K562 (cell line): Measurements from ENCODE around the gene SLC26A2. TPM values are rescaled to one million over a fixed set of nuclear protein-coding genes. Genes with fewer than 3 reads are reported as not detected.

Experiments used
- ATAC-seq: fragments of 200-7000 bp; cut with Tn5 transposase; 3 replicates; pipeline ENCODE4 v1.9.1; 2020; ENCODE audit warnings: moderate library complexity
- BruUV-seq: library from RNA; stranded (reverse); fragments of 400-500 nt; replicated peaks from 2 replicates; lab custom pipeline; 2021; lab: Mats Ljungman, UMichigan
- CTCF ChIA-PET: fragments of 300-600 bp; formaldehyde crosslinking; extraction: SDS; loops from one replicate; lab custom pipeline; 2021; ENCODE audit warnings: low intra/inter-chr PET ratio; lab: Yijun Ruan, JAX
- POLR2A ChIA-PET: fragments of 300-600, 350-650 bp; sonication (Branson Sonifier 250); formaldehyde crosslinking; extraction: SDS; loops from one replicate; lab custom pipeline; 2021; ENCODE audit warnings: antibody characterized with exemption, inconsistent platforms; lab: Yijun Ruan, JAX
- DNase-seq, 4 experiments: peaks; one replicate each; pipeline versions ENCODE4 v3.0.0 to v3.0.0-alpha.2; 2011 to 2018; ENCODE audit warnings: low spot score in 3 of 4, mixed read lengths in 3 of 4; ENCODE audit errors: extremely low read depth in 1 of 4
- FAIRE-seq: peaks from 2 replicates; lab custom pipeline; 2011; peaks lifted over from hg19 to GRCh38; lab: Jason Lieb, UNC
- H2AFZ ChIP-seq: 2 replicates; pipeline ENCODE4 v1.6.0; 2011; ENCODE audit warnings: low read depth, low read length, control low read depth, inconsistent platforms
- H3K27ac ChIP-seq: fragments of 200-600 bp; 3 replicates; pipeline ENCODE4 v1.8.0; 2011; ENCODE audit warnings: low read depth, mild to moderate bottlenecking, control low read depth, inconsistent platforms, low read length, moderate library complexity, mixed read lengths; ENCODE audit errors: extremely low read depth
- H3K27me3 ChIP-seq, 2 experiments: fragments of 300-600 bp in 1 of 2; 2 replicates in 1 of 2; 3 replicates in 1 of 2; pipeline versions ENCODE4 v1.6.0 to v1.8.0; 2011; ENCODE audit warnings: inconsistent platforms in 2 of 2, low read length in 2 of 2, mild to moderate bottlenecking in 1 of 2, mixed read lengths in 1 of 2, moderate library complexity in 1 of 2; ENCODE audit not compliant: control insufficient read depth in 2 of 2, insufficient read depth in 2 of 2
- H3K36me3 ChIP-seq: fragments of 300-600 bp; 3 replicates; pipeline ENCODE4 v1.8.0; 2011; ENCODE audit warnings: mild to moderate bottlenecking, low read length, inconsistent platforms; ENCODE audit not compliant: control insufficient read depth, insufficient read depth
- H3K4me1 ChIP-seq, 2 experiments: fragments of 200-600 bp in 1 of 2; replicated peaks in 1 of 2; 2 replicates in 1 of 2; 3 replicates in 1 of 2; pipeline versions ENCODE4 v1.5.1 to v1.8.0; 2011; ENCODE audit warnings: inconsistent platforms in 2 of 2, low read length in 2 of 2, mild to moderate bottlenecking in 1 of 2, mixed read lengths in 1 of 2, moderate library complexity in 1 of 2; ENCODE audit not compliant: control insufficient read depth in 2 of 2, insufficient read depth in 2 of 2
- H3K4me2 ChIP-seq: 2 replicates; pipeline ENCODE4 v1.6.1; 2011; ENCODE audit warnings: low read length, control low read depth, inconsistent platforms, mixed read lengths; ENCODE audit not compliant: insufficient read depth
- H3K4me3 ChIP-seq: fragments of 200-600 bp; sonication (generic), shearing (Covaris generic); 2 replicates; pipeline ENCODE4 v1.5.1; 2016; ENCODE audit warnings: control low read depth, inconsistent platforms
- H3K79me2 ChIP-seq: fragments of 200-600 bp; 3 replicates; pipeline ENCODE4 v1.8.0; 2011; ENCODE audit warnings: low read length, inconsistent platforms; ENCODE audit not compliant: control insufficient read depth, insufficient read depth
- H3K9ac ChIP-seq, 2 experiments: 2 replicates each; pipeline versions ENCODE4 v1.6.0 to v1.6.1; 2011; ENCODE audit warnings: low read depth in 2 of 2, low read length in 2 of 2, control low read depth in 1 of 2, inconsistent platforms in 1 of 2, mild to moderate bottlenecking in 1 of 2, mixed read lengths in 1 of 2; ENCODE audit not compliant: insufficient read depth in 1 of 2
- H3K9me1 ChIP-seq: one replicate; pipeline ENCODE4 v1.6.0; 2011; ENCODE audit warnings: inconsistent platforms, mild to moderate bottlenecking, low read length, moderate library complexity; ENCODE audit not compliant: control insufficient read depth, insufficient read depth
- H3K9me3 ChIP-seq: replicated peaks from 2 replicates; pipeline ENCODE4 v1.5.1; 2011; ENCODE audit warnings: low read depth, low read length, inconsistent platforms; ENCODE audit not compliant: control insufficient read depth, insufficient read depth
- H4K20me1 ChIP-seq: replicated peaks from 2 replicates; pipeline ENCODE4 v1.6.1; 2011; ENCODE audit warnings: low read length, inconsistent platforms, mixed read lengths; ENCODE audit not compliant: control insufficient read depth, insufficient read depth
- BACH1 ChIP-seq: fragments of 200-800 bp; sonication (Bioruptor generic); IDR thresholded peaks from 2 replicates; pipeline ENCODE4 v1.6.1; 2016; ENCODE audit warnings: missing genetic modification characterization, missing compliant biosample characterization
- CBX8 ChIP-seq: fragments of 200-600 bp; sonication (generic); IDR thresholded peaks from 2 replicates; pipeline ENCODE4 v1.6.1; 2012; ENCODE audit warnings: borderline replicate concordance, mixed run types, low read depth, mild to moderate bottlenecking, moderate library complexity, mixed read lengths, low read length, control low read depth, inconsistent platforms; ENCODE audit not compliant: poor library complexity, severe bottlenecking; ENCODE audit errors: extremely low read depth
- CHD4 ChIP-seq: fragments of 200-600 bp; sonication (generic); IDR thresholded peaks from 3 replicates; pipeline ENCODE4 v1.6.1; 2012; ENCODE audit warnings: low read depth, mild to moderate bottlenecking, mixed read lengths, low read length, inconsistent platforms; ENCODE audit not compliant: insufficient read depth, insufficient replicate concordance, poor library complexity, severe bottlenecking
- ETV6 ChIP-seq, 3 experiments: fragments of 150-350 bp in 1 of 3; sonication (generic) in 1 of 3; formaldehyde crosslinking in 1 of 3; IDR thresholded peaks; 2 replicates each; pipeline versions ENCODE4 v1.6.1 to v1.8.0; 2014 to 2022; ENCODE audit warnings: borderline replicate concordance in 2 of 3, low read depth in 2 of 3, antibody characterized with exemption in 1 of 3, low read length in 1 of 3, mild to moderate bottlenecking in 1 of 3, missing genetic modification reagents in 1 of 3
- GTF2A2 ChIP-seq: IDR thresholded peaks from 2 replicates; pipeline ENCODE4 v1.6.1; 2016; ENCODE audit warnings: mild to moderate bottlenecking, missing genetic modification characterization, missing compliant biosample characterization
- NONO ChIP-seq, 2 experiments: fragments of 200-400 bp in 1 of 2; fragments of 450-650 bp in 1 of 2; formaldehyde crosslinking in 1 of 2; IDR thresholded peaks; 2 replicates each; pipeline ENCODE4 v1.6.1; 2017; ENCODE audit warnings: low read depth in 2 of 2, mild to moderate bottlenecking in 2 of 2, moderate library complexity in 2 of 2, low read length in 1 of 2
- NR3C1 ChIP-seq: sonication (generic); formaldehyde crosslinking; IDR thresholded peaks from 2 replicates; pipeline ENCODE4 v1.8.1; 2022; ENCODE audit warnings: missing genetic modification reagents
- RBBP5 ChIP-seq: fragments of 200-600 bp; sonication (generic); IDR thresholded peaks from 2 replicates; pipeline ENCODE4 v1.6.1; 2012; ENCODE audit warnings: borderline replicate concordance, mild to moderate bottlenecking, low read length, control low read depth, inconsistent platforms; ENCODE audit not compliant: insufficient read depth, poor library complexity, severe bottlenecking
- RBFOX2 ChIP-seq: fragments of 200-400 bp; formaldehyde crosslinking; IDR thresholded peaks from 2 replicates; pipeline ENCODE4 v1.6.1; 2017; ENCODE audit warnings: low read depth, mild to moderate bottlenecking, low read length, moderate library complexity
- SMARCE1 ChIP-seq: fragments of 450-650 bp; IDR thresholded peaks from 2 replicates; pipeline ENCODE4 v1.7.1; 2016; ENCODE audit warnings: mild to moderate bottlenecking
- ZBTB1 ChIP-seq: sonication (generic); formaldehyde crosslinking; IDR thresholded peaks from 2 replicates; pipeline ENCODE4 v1.8.1; 2023; ENCODE audit warnings: missing genetic modification reagents, low read depth, mild to moderate bottlenecking, borderline replicate concordance
- ZFP36 ChIP-seq: fragments of 150-350 bp; IDR thresholded peaks from 2 replicates; pipeline ENCODE4 v1.6.1; 2018; ENCODE audit warnings: low read length, low read depth; ENCODE audit not compliant: partially characterized antibody
- ZNF311 ChIP-seq: fragments of 250-450 bp; sonication (Bioruptor Pico); IDR thresholded peaks from 2 replicates; pipeline ENCODE4 v1.4.0; 2020; ENCODE audit warnings: mild to moderate bottlenecking, moderate library complexity
- WGBS: fragments of 100-300 bp; shearing (Covaris generic); methylation state at CpG from one replicate; pipeline ENCODE4 v1.1.6; 2016; ENCODE audit warnings: low coverage, mixed read lengths; ENCODE audit not compliant: insufficient coverage; ENCODE audit errors: missing lambda C conversion rate; 5-methylcytosine and 5-hydroxymethylcytosine counted together
- in situ Hi-C: fragments of 300-500 bp; cut with MboI; formaldehyde crosslinking; loops from 4 replicates; pipeline ENCODE4 v1.15.0; 2018; ENCODE audit warnings: inconsistent platforms, mixed read lengths
- intact Hi-C: fragments of 100-400 bp; cut with micrococcal nuclease; formaldehyde crosslinking; loops from 2 replicates; pipeline ENCODE4 v1.14.2; 2022
- polyA plus RNA-seq, 8 experiments: library from polyadenylated mRNA; depleted of rRNA in 4 of 8; stranded (reverse) in 5 of 8; unstranded in 3 of 8; fragments of >200 nt; fragmentation: Nextera tagmentation in 2 of 8; fragmentation: Illumina TruSeq in 1 of 8; extraction: Ambion mirVana in 2 of 8; extraction: Trizol in 1 of 8; gene quantifications; 2 replicates each; pipeline versions ENCODE4 v1.2.1 to v1.2.3, GENCODE V29; 2011 to 2014; ENCODE audit warnings: inconsistent platforms in 1 of 8, missing spikeins in 1 of 8
- total RNA-seq, 7 experiments: library from RNA; depleted of rRNA in 6 of 7; stranded (reverse); fragments of >200 nt in 6 of 7; fragmentation: Illumina TruSeq in 2 of 7; extraction: Trizol in 2 of 7; gene quantifications; 2 replicates each; pipeline versions ENCODE4 v1.2.1 to v1.2.3, GENCODE V29; 2011 to 2021; ENCODE audit warnings: low replicate concordance in 1 of 7

Gene SLC26A2
- total and polyA plus RNA-seq, 9 of the 15 experiments (the other 6 are each of a cell fraction or from before 2014, with no cell fraction given), result 1.1 to 6.3 (median 3.6) TPM

- TF ChIP-seq CHD4 (no peak), NR3C1 (CRISPR knock-in tag) (no peak; the same call in 1 of the 2 replicates), BACH1 (no peak), GTF2A2 (no peak), RBFOX2 (peak; percentile 99), CBX8 (no peak), ZNF311 (CRISPR knock-in tag) (0 out of 2 replicates have a peak, but pooled peaks have one; percentile 10)
- TF ChIP-seq, all 486 proteins: peak for 174
These were observed 39.9 kb downstream of the SLC26A2 start, which contains the start of the genes HMGXB3 and TIGD6 (continued) for GRCh38 chr5:150000256-150000989.

- 0 out of 2 replicates have a peak, but pooled peaks cover 12% of the 10 kb centered on the region for H4K20me1 ChIP-seq
- DNase-seq (peak; percentile 29 to 73 (median 63)), FAIRE-seq (no peak), ATAC-seq (peak; percentile 67)
- WGBS, result under 1% methylated on average over 36 of the region's 44 CpGs
- no peaks in the 10 kb centered on the region for H3K27me3 ChIP-seq
- peak overlapping the region; percentile 100 for H3K4me2 ChIP-seq
- intact Hi-C loops (no loop called here), in situ Hi-C loops (no loop called here)
- no TSS peak for BruUV-seq
- CTCF ChIA-PET, result no interaction called here
- no peaks in the 10 kb centered on the region for H3K9me3 ChIP-seq
- peaks cover 11 to 15% of the 10 kb centered on the region in 2 experiments; a peak in 4 of 5 replicates for H3K4me1 ChIP-seq
- peak overlapping the region; percentile 94 for H2AFZ ChIP-seq
- peak overlapping the region; percentile 93 to 95 for H3K9ac ChIP-seq
- peaks cover 69% of the 10 kb centered on the region for H3K79me2 ChIP-seq
- peak overlapping the region; percentile 84 for H3K4me3 ChIP-seq
- H3K9me1 ChIP-seq, result no peaks in the 10 kb centered on the region
- POLR2A ChIA-PET, result interaction anchor here (0.7 to 1.8 kb wide), 11 partner anchors 9 to 174 kb away, joined by 3 to 5 read pairs (median 3); no protein-coding TSS in a partner anchor
- H3K36me3 ChIP-seq, result peaks cover 37% of the 10 kb centered on the region
- H3K27ac ChIP-seq, result peak overlapping the region; percentile 95
- TF ChIP-seq SMARCE1, result no peak
- TF ChIP-seq ZFP36, result peak; percentile 90
- TF ChIP-seq RBBP5, result peak; percentile 20
- peak; percentile 4; the same call in 1 of the 2 replicates for TF ChIP-seq ZBTB1
- TF ChIP-seq NONO (IDR thresholded peaks at IDR 0.05; ENCODE audit: low read depth in 2 of 2, low read length in 1 of 2), result 0 out of 4 replicates have a peak, but pooled peaks of 1 of the 2 experiments have one; percentile 15
- no peak for TF ChIP-seq ETV6 (IDR thresholded peaks at IDR 0.05; ENCODE audit: borderline replicate concordance in 1 of 2, low read depth in 2 of 2, low read length in 1 of 2)
- 0 out of 2 replicates have a peak, but pooled peaks have one; percentile 28 for TF ChIP-seq ETV6 (CRISPR knock-in tag; IDR thresholded peaks at IDR 0.05; ENCODE audit: borderline replicate concordance)
These were observed 40.6 kb downstream of the SLC26A2 start for GRCh38 chr5:150000990-150001659.
